Stimulated activated CD8-positive, alpha-beta memory T cell treated with anti-CD3 and anti-CD28 coated beads, Interleukin-15, amount 100 ng/mL, for 48 hours (primary cell): ENCODE data around the gene INSIG1.
A peak's percentile ranks its signal among the peaks of the same experiment; 100 is the strongest.

Source experiments
- DNase-seq, 2 donors: peaks; one replicate each; pipeline ENCODE4 v3.0.0-alpha.2; 2020; ENCODE audit warnings: low read depth in 2 of 2

The INSIG1 gene

GRCh38 chr7:155297517-155298287 is at the start of gene INSIG1:
Gene INSIG1, plus strand, starts transcription at chr7:155297878. Its CDS starts 408 bp downstream, at chr7:155298286.
- peak; percentile 87 to 92 for DNase-seq

- no peak for DNase-seq
Measured at GRCh38 chr7:155248366-155248756, 49.3 kb upstream of the INSIG1 start.

- DNase-seq: no peak
Measured at GRCh38 chr7:155251831-155252230, 45.8 kb upstream of the INSIG1 start.

GRCh38 chr7:155252444-155252887 is 45.2 kb upstream of the INSIG1 start:
- no peak for DNase-seq

- DNase-seq: no peak
Measured at GRCh38 chr7:155252892-155253501, 44.7 kb upstream of the INSIG1 start.

GRCh38 chr7:155254018-155254417 is 43.7 kb upstream of the INSIG1 start:
- no peak for DNase-seq

GRCh38 chr7:155255071-155255470 is 42.6 kb upstream of the INSIG1 start:
- no peak for DNase-seq

- DNase-seq: no peak
Measured at GRCh38 chr7:155255621-155256020, 42.1 kb upstream of the INSIG1 start.

- DNase-seq: no peak
Measured at GRCh38 chr7:155256081-155256760, 41.5 kb upstream of the INSIG1 start.

GRCh38 chr7:155256761-155257481 is 40.8 kb upstream of the INSIG1 start:
- DNase-seq: no peak

GRCh38 chr7:155257482-155258225 is 40.0 kb upstream of the INSIG1 start:
- no peak for DNase-seq

- DNase-seq: no peak
Measured at GRCh38 chr7:155258226-155258560, 39.5 kb upstream of the INSIG1 start.

- DNase-seq: no peak
Measured at GRCh38 chr7:155259866-155260497, 37.7 kb upstream of the INSIG1 start.

GRCh38 chr7:155260498-155260872 is 37.2 kb upstream of the INSIG1 start:
- DNase-seq: no peak

- DNase-seq: no peak
Measured at GRCh38 chr7:155261031-155261985, 36.4 kb upstream of the INSIG1 start.

GRCh38 chr7:155262031-155262430 is 35.6 kb upstream of the INSIG1 start:
- no peak for DNase-seq

- DNase-seq: no peak
Measured at GRCh38 chr7:155263051-155263450, 34.6 kb upstream of the INSIG1 start.

GRCh38 chr7:155263581-155264143 is 34.0 kb upstream of the INSIG1 start:
- DNase-seq: no peak

- DNase-seq: no peak
Measured at GRCh38 chr7:155265144-155265543, 32.5 kb upstream of the INSIG1 start.

GRCh38 chr7:155265961-155266360 is 31.7 kb upstream of the INSIG1 start:
- no peak for DNase-seq
